Endodermal cell (in vitro differentiated cells): Measurements from ENCODE around the gene DOCK9. TPM values are rescaled to one million over a fixed set of nuclear protein-coding genes. Genes with fewer than 3 reads are reported as not detected.
A peak's percentile ranks its signal among the peaks of the same experiment; 100 is the strongest.

ENCODE experiments used
- DNase-seq: peaks from one replicate; pipeline ENCODE4 v3.0.0-alpha.2; 2017
- H3K27ac ChIP-seq: 2 replicates; pipeline ENCODE4 v1.5.1; 2013; ENCODE audit warnings: mild to moderate bottlenecking, low read depth, low read length, moderate library complexity
- H3K27me3 ChIP-seq: 2 replicates; pipeline ENCODE4 v1.6.1; 2013; ENCODE audit warnings: mild to moderate bottlenecking, low read length, moderate library complexity; ENCODE audit not compliant: insufficient read depth, control insufficient read depth, poor library complexity, severe bottlenecking
- H3K36me3 ChIP-seq: 2 replicates; pipeline ENCODE4 v1.7.0; 2013; ENCODE audit warnings: mild to moderate bottlenecking, low read length, moderate library complexity; ENCODE audit not compliant: control insufficient read depth, insufficient read depth
- H3K4me1 ChIP-seq: one replicate; pipeline ENCODE4 v1.7.0; 2013; ENCODE audit warnings: low read length; ENCODE audit not compliant: control insufficient read depth, insufficient read depth
- H3K4me3 ChIP-seq: 2 replicates; pipeline ENCODE4 v1.5.1; 2013; ENCODE audit warnings: mild to moderate bottlenecking, low read length, moderate library complexity
- H3K9ac ChIP-seq: 2 replicates; pipeline ENCODE4 v1.6.1; 2013; ENCODE audit warnings: mild to moderate bottlenecking, low read length, moderate library complexity; ENCODE audit not compliant: poor library complexity, severe bottlenecking; ENCODE audit errors: extremely low read depth
- H3K9me3 ChIP-seq: 2 replicates; pipeline ENCODE4 v1.6.1; 2013; ENCODE audit warnings: mild to moderate bottlenecking, low read length, moderate library complexity; ENCODE audit not compliant: control insufficient read depth
- H3K27ac Mint-ChIP-seq: 2 replicates; pipeline ENCODE4 v1.8.0; 2020; ENCODE audit warnings: mixed read lengths
- H3K27me3 Mint-ChIP-seq: 2 replicates; pipeline ENCODE4 v1.8.0; 2021; ENCODE audit warnings: mild to moderate bottlenecking, mixed read lengths; ENCODE audit not compliant: insufficient read depth
- H3K36me3 Mint-ChIP-seq: 2 replicates; pipeline ENCODE4 v1.8.0; 2020; ENCODE audit warnings: low read depth, mixed read lengths
- H3K4me1 Mint-ChIP-seq: 2 replicates; pipeline ENCODE4 v1.8.0; 2020; ENCODE audit warnings: mixed read lengths
- H3K4me3 Mint-ChIP-seq: 2 replicates; pipeline ENCODE4 v1.8.0; 2020; ENCODE audit warnings: mild to moderate bottlenecking, moderate library complexity, mixed read lengths
- H3K9me3 Mint-ChIP-seq: 2 replicates; pipeline ENCODE4 v1.8.0; 2020; ENCODE audit warnings: mild to moderate bottlenecking, mixed read lengths
- CTCF ChIP-seq: fragments of 200-600 bp; sonication (generic); conservative IDR thresholded peaks from 2 replicates; pipeline ENCODE4 v1.5.0; 2021; ENCODE audit warnings: antibody characterized with exemption, mild to moderate bottlenecking
- WGBS, 2 experiments: methylation state at CpG; one replicate each; pipeline versions ENCODE4 v1.1.5 to v1.1.7; 2013; ENCODE audit warnings: missing lambda C conversion rate in 2 of 2, mixed read lengths in 1 of 2; ENCODE audit not compliant: insufficient coverage in 1 of 2, insufficient read length in 1 of 2; 5-methylcytosine and 5-hydroxymethylcytosine counted together
- long read RNA-seq, 4 experiments: library from polyadenylated mRNA in 2 of 4; library from RNA in 1 of 4; library from capped mRNA in 1 of 4; stranded (forward) in 3 of 4; unstranded in 1 of 4; transcript quantifications; one replicate each; pipeline ENCODE4 v2.0.0, GENCODE V29; 2020 to 2021; ENCODE audit warnings: inconsistent platforms in 1 of 4
- polyA plus RNA-seq, 2 experiments: library from polyadenylated mRNA; stranded (reverse); fragments of 50-300 nt; gene quantifications; one replicate each; pipeline ENCODE4 v1.2.3, GENCODE V29; 2013
- total RNA-seq, 2 donors: library from RNA; stranded (reverse); fragmentation: NEBNext Ultra II Directional in 1 of 2; extraction: Animal tissue kit (Norgen Biotek cat#: 25700) in 1 of 2; gene quantifications; 2 replicates in 1 of 2; 3 replicates in 1 of 2; pipeline ENCODE4 v1.2.1, GENCODE V29; 2021

The DOCK9 gene
- 10 to 100 TPM; 15.6 to 22.5 TPM for total RNA-seq
- polyA plus RNA-seq (2013, experiment 1 of 2): 9.8 TPM
- polyA plus RNA-seq (2013, experiment 2 of 2): 10.9 TPM
- long read RNA-seq, experiment 1, partial matches to known transcripts: 0 of 5 reads
- long read RNA-seq, experiment 1, other reads (novel, unspliced or antisense): 5 of 5 reads
- long read RNA-seq, experiment 2, partial matches to known transcripts: 1 of 8 reads
- long read RNA-seq, experiment 2, other reads (novel, unspliced or antisense): 7 of 8 reads
- long read RNA-seq, experiment 3, partial matches to known transcripts: 6 of 9 reads
- long read RNA-seq, experiment 3, other reads (novel, unspliced or antisense): 3 of 9 reads
- long read RNA-seq, experiment 4, partial matches to known transcripts: 1 of 1 reads
- long read RNA-seq, experiment 4, other reads (novel, unspliced or antisense): 0 of 1 reads

DNA sequence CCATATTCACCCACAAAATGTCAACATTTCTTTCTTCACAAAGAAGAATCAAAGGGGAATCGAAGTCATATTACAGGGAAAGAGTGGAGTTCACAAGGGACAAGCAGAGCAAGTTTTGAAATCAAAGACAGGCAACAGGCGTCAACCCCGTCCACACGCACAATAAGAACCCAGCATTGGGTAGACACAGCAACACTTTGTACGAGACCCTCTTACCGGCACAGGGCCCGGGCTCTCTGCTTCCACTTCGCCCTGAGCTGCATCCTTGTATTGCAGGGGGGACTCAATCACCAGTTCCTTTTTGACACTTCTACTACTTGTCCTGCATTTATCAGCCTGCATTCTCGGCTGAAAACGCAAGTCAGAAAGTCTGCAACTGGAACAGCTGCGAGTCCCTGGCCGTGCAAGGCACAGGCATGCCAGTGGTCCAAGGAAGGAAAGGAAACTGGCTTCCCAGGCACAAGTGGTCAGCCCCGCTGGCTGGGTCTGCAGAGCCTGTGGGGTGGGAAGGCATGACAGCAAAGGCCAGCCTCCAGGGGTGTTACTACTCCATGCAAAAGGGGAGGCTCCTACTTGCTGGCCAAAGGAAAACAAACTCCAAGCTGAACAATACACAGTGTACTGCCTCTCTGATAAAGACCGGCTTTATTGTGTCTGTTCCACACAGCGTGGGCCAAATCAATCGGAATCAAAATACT is at the start of gene DOCK9:
Gene DOCK9, minus strand, starts transcription at position 497 of the 698 bp plus-strand sequence. Its CDS starts 155 bp downstream, at position 342.
- no peaks in the 10 kb centered on the region for H3K36me3 ChIP-seq
- Mint-ChIP-seq H3K27me3 (no peaks in the 10 kb centered on the region), H3K36me3 (no peaks in the 10 kb centered on the region), H3K9me3 (no peaks in the 10 kb centered on the region), H3K4me3 (peak within 1 kb of the TSS; percentile 25), H3K4me1 (peaks cover 51% of the 10 kb centered on the region), H3K27ac (peak within 1 kb of the TSS; percentile 26)
- H3K4me3 ChIP-seq: peak within 1 kb of the TSS; percentile 48
- WGBS, 2 experiments: 74 to 84% methylated on average over 14 to 16 of the region's 16 CpGs
- DNase-seq: peak; percentile 81
- TF ChIP-seq CTCF: no peak
- no peaks in the 10 kb centered on the region for H3K9me3 ChIP-seq
- H3K4me1 ChIP-seq: peaks cover 30% of the 10 kb centered on the region
- no peaks in the 10 kb centered on the region for H3K27me3 ChIP-seq
- no peak within 1 kb of the TSS for H3K9ac ChIP-seq
- peak within 1 kb of the TSS; percentile 34 for H3K27ac ChIP-seq

- H3K9me3 Mint-ChIP-seq: peaks cover 9% of the 10 kb centered on the region
- no peaks in the 10 kb centered on the region for H3K4me1 ChIP-seq
- H3K36me3 ChIP-seq: no peaks in the 10 kb centered on the region
- H3K27ac ChIP-seq: no peak overlapping the region
- H3K9ac ChIP-seq: no peak overlapping the region
- no peaks in the 10 kb centered on the region for H3K27me3 Mint-ChIP-seq
- H3K36me3 Mint-ChIP-seq: no peaks in the 10 kb centered on the region
- DNase-seq: no peak
- H3K9me3 ChIP-seq: no peaks in the 10 kb centered on the region
- no peak overlapping the region for H3K4me3 Mint-ChIP-seq
- no peak for TF ChIP-seq CTCF
- no peak overlapping the region for H3K27ac Mint-ChIP-seq
- H3K4me1 Mint-ChIP-seq: no peaks in the 10 kb centered on the region
- WGBS, 2 experiments: 94 to 96% methylated on average over 5 to 7 of the region's 7 CpGs
- H3K4me3 ChIP-seq: no peak overlapping the region
- no peaks in the 10 kb centered on the region for H3K27me3 ChIP-seq
Measured at GRCh38 chr13:99027260-99027659, 49.4 kb upstream of the DOCK9 start.

GRCh38 chr13:99022941-99023340 is 45.1 kb upstream of the DOCK9 start:
- TF ChIP-seq CTCF: no peak
- WGBS, 2 experiments: 94% methylated on average over 4 of the region's 4 CpGs
- H3K27ac Mint-ChIP-seq: no peak overlapping the region
- no peaks in the 10 kb centered on the region for H3K27me3 Mint-ChIP-seq
- Histone ChIP-seq H3K27me3 (no peaks in the 10 kb centered on the region), H3K36me3 (no peaks in the 10 kb centered on the region), H3K27ac (no peak overlapping the region), H3K9me3 (no peaks in the 10 kb centered on the region), H3K9ac (no peak overlapping the region), H3K4me3 (no peak overlapping the region), H3K4me1 (no peaks in the 10 kb centered on the region)
- no peak for DNase-seq
- no peaks in the 10 kb centered on the region for H3K9me3 Mint-ChIP-seq
- no peak overlapping the region for H3K4me3 Mint-ChIP-seq
- H3K36me3 Mint-ChIP-seq: no peaks in the 10 kb centered on the region
- no peaks in the 10 kb centered on the region for H3K4me1 Mint-ChIP-seq
